ENCODE results near the gene MDH1B.

Gene MDH1B

GRCh38 chr2:206780671-206781070 lies 15.5 kb upstream of the MDH1B start:
- Histone ChIP-seq H3K79me1 (replicated peaks; ENCODE audit: low read length, poor library complexity, severe bottlenecking) (peaks cover 34% of the 10 kb centered on the region), H3K27ac (ENCODE audit: low read length, poor library complexity, severe bottlenecking) (no peak overlapping the region), H2BK12ac (ENCODE audit: low read length in 2 of 2) (no peak overlapping the region), H3K23ac (ENCODE audit: low read length in 2 of 2) (no peak overlapping the region), H3K4me2 (ENCODE audit: low read length, poor library complexity, severe bottlenecking) (no peak overlapping the region), H2BK5ac (ENCODE audit: low read depth, low read length, poor library complexity, severe bottlenecking) (peak overlapping the region; percentile 8), H2BK15ac (ENCODE audit: low read depth, poor library complexity, severe bottlenecking) (no peak overlapping the region), H3K27me3 (ENCODE audit: control insufficient read depth in 1 of 2, insufficient read depth in 1 of 2, low read length in 2 of 2) (no peaks in the 10 kb centered on the region), H3K4me3 (ENCODE audit: insufficient read depth in 1 of 2, low read depth in 1 of 2, low read length in 2 of 2) (no peak overlapping the region), H4K91ac (ENCODE audit: low read length) (no peak overlapping the region), H3K14ac (ENCODE audit: low read length in 2 of 2) (no peak overlapping the region), H2BK120ac (ENCODE audit: low read depth, low read length) (no peak overlapping the region), H3K9me3 (ENCODE audit: control insufficient read depth, low read length) (peaks cover 23% of the 10 kb centered on the region), H3K9ac (ENCODE audit: low read length) (no peak overlapping the region), H2AFZ (ENCODE audit: low read depth, low read length) (no peak overlapping the region), H3K4me1 (ENCODE audit: control insufficient read depth, insufficient read depth, low read depth, low read length) (no peaks in the 10 kb centered on the region), H2AK5ac (ENCODE audit: low read length, severe bottlenecking) (no peak overlapping the region), H3K18ac (ENCODE audit: low read depth in 1 of 2, low read length in 2 of 2) (no peak overlapping the region), H3K4ac (ENCODE audit: low read depth in 1 of 2, low read length in 2 of 2) (no peak overlapping the region), H4K8ac (ENCODE audit: low read length) (no peak overlapping the region), H3K36me3 (ENCODE audit: control insufficient read depth in 1 of 2, insufficient read depth in 2 of 2, low read depth in 1 of 2, low read length in 2 of 2) (peaks cover 5 to 94% of the 10 kb centered on the region in 2 experiments)
- no CpG with 5 or more reads among the region's 2 CpGs for WGBS
- no peak for DNase-seq

- H3K9ac ChIP-seq (ENCODE audit: low read length) = no peak overlapping the region
- H2AK5ac ChIP-seq (ENCODE audit: low read length, severe bottlenecking) = no peak overlapping the region
- no peak overlapping the region for H2BK120ac ChIP-seq (ENCODE audit: low read depth, low read length)
- no peak overlapping the region for H4K8ac ChIP-seq (ENCODE audit: low read length)
- no peak overlapping the region for H2AFZ ChIP-seq (ENCODE audit: low read depth, low read length)
- H3K27ac ChIP-seq (ENCODE audit: low read length, poor library complexity, severe bottlenecking) = no peak overlapping the region
- H3K4me1 ChIP-seq (ENCODE audit: control insufficient read depth, insufficient read depth, low read depth, low read length) = no peaks in the 10 kb centered on the region
- peaks cover 2 to 95% of the 10 kb centered on the region in 2 experiments for H3K36me3 ChIP-seq (ENCODE audit: control insufficient read depth in 1 of 2, insufficient read depth in 2 of 2, low read depth in 1 of 2, low read length in 2 of 2)
- H4K91ac ChIP-seq (ENCODE audit: low read length) = no peak overlapping the region
- no peak overlapping the region for H3K23ac ChIP-seq (ENCODE audit: low read length in 2 of 2)
- H3K9me3 ChIP-seq (ENCODE audit: control insufficient read depth, low read length) = peaks cover 31% of the 10 kb centered on the region
- no peak overlapping the region for H3K4me3 ChIP-seq (ENCODE audit: insufficient read depth in 1 of 2, low read depth in 1 of 2, low read length in 2 of 2)
- peaks cover 9% of the 10 kb centered on the region for H3K79me1 ChIP-seq (replicated peaks; ENCODE audit: low read length, poor library complexity, severe bottlenecking)
- no peak overlapping the region for H3K14ac ChIP-seq (ENCODE audit: low read length in 2 of 2)
- no peak overlapping the region for H2BK12ac ChIP-seq (ENCODE audit: low read length in 2 of 2)
- H3K4me2 ChIP-seq (ENCODE audit: low read length, poor library complexity, severe bottlenecking) = no peak overlapping the region
- no peak overlapping the region for H3K4ac ChIP-seq (ENCODE audit: low read depth in 1 of 2, low read length in 2 of 2)
- H3K18ac ChIP-seq (ENCODE audit: low read depth in 1 of 2, low read length in 2 of 2) = no peak overlapping the region
- no peak overlapping the region for H2BK15ac ChIP-seq (ENCODE audit: low read depth, poor library complexity, severe bottlenecking)
- no peak for DNase-seq
- H2BK5ac ChIP-seq (ENCODE audit: low read depth, low read length, poor library complexity, severe bottlenecking) = no peak overlapping the region
- no peaks in the 10 kb centered on the region for H3K27me3 ChIP-seq (ENCODE audit: control insufficient read depth in 1 of 2, insufficient read depth in 1 of 2, low read length in 2 of 2)
Observed at GRCh38 chr2:206776432-206776831, 11.3 kb upstream of the MDH1B start.

- Histone ChIP-seq H3K36me3 (ENCODE audit: control insufficient read depth in 1 of 2, insufficient read depth in 2 of 2, low read depth in 1 of 2, low read length in 2 of 2) (peaks cover 3 to 97% of the 10 kb centered on the region in 2 experiments), H3K4me3 (ENCODE audit: insufficient read depth in 1 of 2, low read depth in 1 of 2, low read length in 2 of 2) (no peak overlapping the region), H3K18ac (ENCODE audit: low read depth in 1 of 2, low read length in 2 of 2) (no peak overlapping the region), H4K91ac (ENCODE audit: low read length) (no peak overlapping the region), H2AK5ac (ENCODE audit: low read length, severe bottlenecking) (no peak overlapping the region), H2BK15ac (ENCODE audit: low read depth, poor library complexity, severe bottlenecking) (no peak overlapping the region), H3K4ac (ENCODE audit: low read depth in 1 of 2, low read length in 2 of 2) (no peak overlapping the region), H3K79me1 (replicated peaks; ENCODE audit: low read length, poor library complexity, severe bottlenecking) (peaks cover 8% of the 10 kb centered on the region), H3K27me3 (ENCODE audit: control insufficient read depth in 1 of 2, insufficient read depth in 1 of 2, low read length in 2 of 2) (no peaks in the 10 kb centered on the region), H2BK5ac (ENCODE audit: low read depth, low read length, poor library complexity, severe bottlenecking) (no peak overlapping the region), H2BK120ac (ENCODE audit: low read depth, low read length) (no peak overlapping the region), H2BK12ac (ENCODE audit: low read length in 2 of 2) (no peak overlapping the region), H3K9ac (ENCODE audit: low read length) (no peak overlapping the region), H3K4me1 (ENCODE audit: control insufficient read depth, insufficient read depth, low read depth, low read length) (no peaks in the 10 kb centered on the region), H3K27ac (ENCODE audit: low read length, poor library complexity, severe bottlenecking) (no peak overlapping the region), H3K23ac (ENCODE audit: low read length in 2 of 2) (no peak overlapping the region), H3K9me3 (ENCODE audit: control insufficient read depth, low read length) (peaks cover 19% of the 10 kb centered on the region), H2AFZ (ENCODE audit: low read depth, low read length) (no peak overlapping the region), H3K14ac (ENCODE audit: low read length in 2 of 2) (no peak overlapping the region), H3K4me2 (ENCODE audit: low read length, poor library complexity, severe bottlenecking) (no peak overlapping the region), H4K8ac (ENCODE audit: low read length) (no peak overlapping the region)
- no CpG with 5 or more reads among the region's 1 CpG for WGBS
- no peak for DNase-seq
Observed at GRCh38 chr2:206774871-206775270, 9.7 kb upstream of the MDH1B start.

- peaks cover 9 to 10% of the 10 kb centered on the region in 2 experiments for H3K27me3 ChIP-seq (ENCODE audit: control insufficient read depth in 1 of 2, insufficient read depth in 1 of 2, low read length in 2 of 2)
- no peak overlapping the region for H2BK120ac ChIP-seq (ENCODE audit: low read depth, low read length)
- no peak for DNase-seq
- no peak overlapping the region for H4K8ac ChIP-seq (ENCODE audit: low read length)
- H2AK5ac ChIP-seq (ENCODE audit: low read length, severe bottlenecking) = no peak overlapping the region
- no peak overlapping the region for H3K18ac ChIP-seq (ENCODE audit: low read depth in 1 of 2, low read length in 2 of 2)
- no peak overlapping the region for H3K4ac ChIP-seq (ENCODE audit: low read depth in 1 of 2, low read length in 2 of 2)
- no peaks in the 10 kb centered on the region for H3K9me3 ChIP-seq (ENCODE audit: control insufficient read depth, low read length)
- no peak overlapping the region for H2BK12ac ChIP-seq (ENCODE audit: low read length in 2 of 2)
- H2BK15ac ChIP-seq (ENCODE audit: low read depth, poor library complexity, severe bottlenecking) = no peak overlapping the region
- H3K4me1 ChIP-seq (ENCODE audit: control insufficient read depth, insufficient read depth, low read depth, low read length) = peaks cover 3% of the 10 kb centered on the region
- H3K9ac ChIP-seq (ENCODE audit: low read length) = peak overlapping the region; percentile 100
- no peak overlapping the region for H2AFZ ChIP-seq (ENCODE audit: low read depth, low read length)
- 89% methylated on average over 3 of the region's 12 CpGs for WGBS
- H3K23ac ChIP-seq (ENCODE audit: low read length in 2 of 2) = no peak overlapping the region
- H3K14ac ChIP-seq (ENCODE audit: low read length in 2 of 2) = no peak overlapping the region
- no peak overlapping the region for H2BK5ac ChIP-seq (ENCODE audit: low read depth, low read length, poor library complexity, severe bottlenecking)
- peak overlapping the region; percentile 71 for H3K4me2 ChIP-seq (ENCODE audit: low read length, poor library complexity, severe bottlenecking)
- H3K79me1 ChIP-seq (replicated peaks; ENCODE audit: low read length, poor library complexity, severe bottlenecking) = peaks cover 15% of the 10 kb centered on the region
- no peak overlapping the region for H3K27ac ChIP-seq (ENCODE audit: low read length, poor library complexity, severe bottlenecking)
- H3K4me3 ChIP-seq (ENCODE audit: insufficient read depth in 1 of 2, low read depth in 1 of 2, low read length in 2 of 2) = peak overlapping the region; percentile 74 to 98
- H3K36me3 ChIP-seq (ENCODE audit: control insufficient read depth in 1 of 2, insufficient read depth in 2 of 2, low read depth in 1 of 2, low read length in 2 of 2) = peaks cover 0 to 44% of the 10 kb centered on the region in 2 experiments
- H4K91ac ChIP-seq (ENCODE audit: low read length) = no peak overlapping the region
Observed at GRCh38 chr2:206766057-206766930, 1.2 kb upstream of the MDH1B start.

Data from mesenchymal stem cell (in vitro differentiated cells and primary cell).